Renal cortex interstitium (tissue), 11 donors: ENCODE measurements around the gene DRAXIN. TPM values are rescaled to one million over a fixed set of nuclear protein-coding genes. Genes with fewer than 3 reads are reported as not detected.
A peak's percentile ranks its signal among the peaks of the same experiment; 100 is the strongest.

Experiments
- DNase-seq, 11 donors: peaks; one replicate each; pipeline ENCODE4 v3.0.0-alpha.2; 2013; ENCODE audit warnings: low read depth in 9 of 11, low spot score in 4 of 11; ENCODE audit errors: extremely low read depth in 1 of 11
- polyA plus RNA-seq, 3 donors: library from polyadenylated mRNA; unstranded; fragments of 120-200 nt; gene quantifications; one replicate each; pipeline ENCODE4 v1.2.1, GENCODE V29; 2013; ENCODE audit not compliant: insufficient read length in 3 of 3

The DRAXIN gene
- polyA plus RNA-seq, 3 donors: 1.1 to 1.4 (median 1.2) TPM

- no peak for DNase-seq
Measured at GRCh38 chr1:11746795-11747487, 55.4 kb downstream of the DRAXIN start.

GRCh38 chr1:11748294-11749202 lies 57.0 kb downstream of the DRAXIN start:
- DNase-seq: no peak

- no peak for DNase-seq
Measured at GRCh38 chr1:11749203-11749689, 57.7 kb downstream of the DRAXIN start.

- no peak for DNase-seq
Measured at GRCh38 chr1:11749996-11750395, 58.5 kb downstream of the DRAXIN start.

- DNase-seq: no peak
Measured at GRCh38 chr1:11751087-11751486, 59.6 kb downstream of the DRAXIN start.

GRCh38 chr1:11752359-11753088 lies 61.0 kb downstream of the DRAXIN start:
- DNase-seq: no peak

GRCh38 chr1:11753555-11754208 lies 62.2 kb downstream of the DRAXIN start:
- DNase-seq: no peak

- DNase-seq: no peak
Measured at GRCh38 chr1:11757047-11757446, 65.5 kb downstream of the DRAXIN start.

- no peak for DNase-seq
Measured at GRCh38 chr1:11759791-11760190, 68.3 kb downstream of the DRAXIN start.

GRCh38 chr1:11761285-11761684 lies 69.8 kb downstream of the DRAXIN start:
- no peak for DNase-seq

GRCh38 chr1:11761988-11762406 lies 70.5 kb downstream of the DRAXIN start, which contains the start of gene C1orf167:
Gene C1orf167, plus strand, starts transcription at chr1:11762193. Its CDS starts 2,208 bp downstream, at chr1:11764401.
- DNase-seq: peak in 2 of 11 donors; percentile 15 to 21

GRCh38 chr1:11764115-11764514 lies 72.6 kb downstream of the DRAXIN start:
- no peak for DNase-seq

GRCh38 chr1:11764519-11764918 lies 73.0 kb downstream of the DRAXIN start:
- no peak for DNase-seq

- DNase-seq: no peak
Measured at GRCh38 chr1:11765661-11766428, 74.3 kb downstream of the DRAXIN start.

GRCh38 chr1:11766429-11766776 lies 74.9 kb downstream of the DRAXIN start:
- DNase-seq: no peak

- DNase-seq: no peak
Measured at GRCh38 chr1:11767922-11768704, 76.6 kb downstream of the DRAXIN start.

GRCh38 chr1:11768821-11769220 lies 77.3 kb downstream of the DRAXIN start:
- no peak for DNase-seq
